Bronchial smooth muscle cell (primary cell): ENCODE measurements around the gene NKX6-2. TPM values are rescaled to one million over a fixed set of nuclear protein-coding genes. Genes with fewer than 3 reads are reported as not detected.

Experiments
- total RNA-seq: library from RNA; depleted of rRNA; stranded (reverse); fragments of >200 nt; gene quantifications from 2 replicates; pipeline ENCODE4 v1.2.1, GENCODE V29; 2014

The NKX6-2 gene
- not detected in 2 replicates for total RNA-seq

DNA sequence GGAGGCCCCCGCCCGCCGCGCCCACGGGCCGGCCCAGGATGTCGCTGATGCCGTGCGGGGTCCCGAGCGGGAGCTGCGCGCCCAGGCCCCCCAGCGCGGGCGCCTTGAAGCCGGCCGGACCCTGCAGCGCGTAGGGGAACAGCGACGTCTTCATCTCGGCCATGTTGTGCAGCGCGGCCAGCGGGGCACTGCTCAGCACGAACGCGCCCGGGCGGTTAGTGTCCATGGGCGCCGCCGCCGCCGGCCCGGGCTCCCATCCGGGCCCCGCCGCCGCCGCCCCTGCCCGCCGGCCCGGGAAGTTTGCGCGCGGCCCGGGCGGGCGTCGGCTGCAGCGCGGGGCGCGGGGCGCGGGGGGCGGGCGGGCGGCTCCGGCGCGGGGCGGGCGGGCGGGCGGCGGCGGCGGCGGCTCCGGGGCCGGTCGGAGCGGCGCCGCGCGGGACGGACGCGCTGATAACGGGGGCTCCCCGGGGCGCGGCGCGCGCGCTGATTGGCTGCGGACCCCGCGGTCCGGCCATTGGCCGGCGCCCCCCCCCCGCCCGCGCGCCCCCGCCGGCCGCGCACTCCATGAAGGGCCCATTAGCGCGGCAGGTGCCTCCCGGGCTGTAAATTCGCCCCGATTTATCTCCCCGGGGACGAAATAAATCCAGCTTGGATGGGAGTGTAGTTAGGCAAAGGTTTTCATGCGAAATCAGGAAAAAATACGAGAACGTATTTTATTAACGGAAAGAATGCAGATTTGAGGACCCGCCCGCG, at the start of gene NKX6-2:
Gene NKX6-2 (minus strand): TSS at position 425 of the 753 bp plus-strand sequence. CDS start 199 bp downstream, at position 226.

Other genes starting within 250 kb of the NKX6-2 start
- 30.4 and 47.4 TPM in 2 replicates for gene INPP5A, start 248.4 kb downstream of the NKX6-2 start, total RNA-seq
- 0.95 and 1.2 TPM in 2 replicates for gene CFAP46, start 156.4 kb upstream of the NKX6-2 start, total RNA-seq